Measurements from ENCODE around the gene ZDHHC22.

DNA sequence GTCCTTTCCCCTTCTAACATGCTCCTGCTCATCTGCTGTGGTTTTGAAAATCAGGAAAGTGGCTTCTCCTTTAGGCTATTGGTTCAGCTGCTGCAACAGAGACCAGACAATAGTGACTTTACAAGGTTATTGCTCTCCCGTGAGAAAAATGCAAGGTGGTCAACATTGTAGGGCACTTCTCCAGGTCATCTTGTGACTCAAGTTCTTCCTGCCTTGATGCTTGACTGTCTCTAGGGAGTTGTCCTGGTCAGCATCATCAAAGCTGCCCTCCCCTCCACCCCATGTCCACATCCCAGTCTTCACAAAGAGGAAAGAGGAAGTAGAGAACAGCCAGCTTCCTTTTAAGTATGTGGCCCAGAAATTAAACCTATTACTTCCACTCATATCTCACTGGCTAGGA is 36.1 kb upstream of the ZDHHC22 start:
- TF ChIP-seq POLR2A (IDR thresholded peaks at IDR 0.05), result no peak
- TF ChIP-seq, protein P1, sequence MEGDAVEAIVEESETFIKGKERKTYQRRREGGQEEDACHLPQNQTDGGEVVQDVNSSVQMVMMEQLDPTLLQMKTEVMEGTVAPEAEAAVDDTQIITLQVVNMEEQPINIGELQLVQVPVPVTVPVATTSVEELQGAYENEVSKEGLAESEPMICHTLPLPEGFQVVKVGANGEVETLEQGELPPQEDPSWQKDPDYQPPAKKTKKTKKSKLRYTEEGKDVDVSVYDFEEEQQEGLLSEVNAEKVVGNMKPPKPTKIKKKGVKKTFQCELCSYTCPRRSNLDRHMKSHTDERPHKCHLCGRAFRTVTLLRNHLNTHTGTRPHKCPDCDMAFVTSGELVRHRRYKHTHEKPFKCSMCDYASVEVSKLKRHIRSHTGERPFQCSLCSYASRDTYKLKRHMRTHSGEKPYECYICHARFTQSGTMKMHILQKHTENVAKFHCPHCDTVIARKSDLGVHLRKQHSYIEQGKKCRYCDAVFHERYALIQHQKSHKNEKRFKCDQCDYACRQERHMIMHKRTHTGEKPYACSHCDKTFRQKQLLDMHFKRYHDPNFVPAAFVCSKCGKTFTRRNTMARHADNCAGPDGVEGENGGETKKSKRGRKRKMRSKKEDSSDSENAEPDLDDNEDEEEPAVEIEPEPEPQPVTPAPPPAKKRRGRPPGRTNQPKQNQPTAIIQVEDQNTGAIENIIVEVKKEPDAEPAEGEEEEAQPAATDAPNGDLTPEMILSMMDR (IDR thresholded peaks at IDR 0.05), result no peak

All from adrenal gland (tissue), 5 donors.